Measurements from ENCODE around the gene CLNK.
A peak's percentile ranks its signal among the peaks of the same experiment; 100 is the strongest.

The CLNK gene

GRCh38 chr4:10495651-10496050, 188.9 kb downstream of the CLNK start:
- DNase-seq, result no peak

- DNase-seq, result no peak
Measured at GRCh38 chr4:10492464-10492863, 192.1 kb downstream of the CLNK start.

GRCh38 chr4:10491401-10491800, 193.2 kb downstream of the CLNK start:
- DNase-seq, result no peak

GRCh38 chr4:10490996-10491395, 193.6 kb downstream of the CLNK start:
- no peak for DNase-seq

GRCh38 chr4:10482913-10483312, 201.7 kb downstream of the CLNK start:
- DNase-seq, result no peak

GRCh38 chr4:10480616-10481015, 204.0 kb downstream of the CLNK start:
- DNase-seq, result no peak

GRCh38 chr4:10478621-10479020, 205.9 kb downstream of the CLNK start:
- no peak for DNase-seq

GRCh38 chr4:10470505-10470904, 214.1 kb downstream of the CLNK start:
- no peak for DNase-seq

- no peak for DNase-seq
Measured at GRCh38 chr4:10466161-10466560, 218.4 kb downstream of the CLNK start.

GRCh38 chr4:10462876-10463275, 221.7 kb downstream of the CLNK start:
- no peak for DNase-seq

GRCh38 chr4:10461850-10462400, 222.6 kb downstream of the CLNK start:
- no peak for DNase-seq

GRCh38 chr4:10461091-10461849, 223.3 kb downstream of the CLNK start:
- DNase-seq, result peak; percentile 72

- no peak for DNase-seq
Measured at GRCh38 chr4:10460313-10461047, 224.1 kb downstream of the CLNK start.

- no peak for DNase-seq
Measured at GRCh38 chr4:10459305-10459704, 225.3 kb downstream of the CLNK start.

GRCh38 chr4:10458177-10458576, 226.4 kb downstream of the CLNK start:
- DNase-seq, result no peak

- peak; percentile 74 for DNase-seq
Measured at GRCh38 chr4:10457255-10457801, 227.2 kb downstream of the CLNK start, which contains the start of gene ZNF518B. ZNF518B (minus strand) TSS chr4:10457426; CDS start chr4:10446328, 11,098 bp downstream.

- DNase-seq, result peak; percentile 77
Measured at GRCh38 chr4:10456595-10457254, 227.8 kb downstream of the CLNK start.

- DNase-seq, result no peak
Measured at GRCh38 chr4:10456260-10456594, 228.3 kb downstream of the CLNK start.

GRCh38 chr4:10455133-10455532, 229.4 kb downstream of the CLNK start:
- DNase-seq, result no peak

GRCh38 chr4:10454726-10455125, 229.8 kb downstream of the CLNK start:
- no peak for DNase-seq

GRCh38 chr4:10454121-10454520, 230.4 kb downstream of the CLNK start:
- DNase-seq, result no peak

GRCh38 chr4:10448991-10449390, 235.6 kb downstream of the CLNK start:
- DNase-seq, result no peak

- peak; percentile 11 for DNase-seq
Measured at GRCh38 chr4:10442976-10443375, 241.6 kb downstream of the CLNK start.

Measured in fibroblast of skin of right biceps (primary cell).